GM12878 (cell line): ENCODE data around the gene PGAP3. TPM values are rescaled to one million over a fixed set of nuclear protein-coding genes. Genes with fewer than 3 reads are reported as not detected.

Experiments
- ATAC-seq: fragments of 200-7000 bp; cut with Tn5 transposase; 3 replicates; pipeline ENCODE4 v1.9.1; 2020; ENCODE audit warnings: mild to moderate bottlenecking, moderate library complexity
- BruUV-seq: library from RNA; stranded (reverse); fragments of 400-500 nt; replicated peaks from 2 replicates; lab custom pipeline; 2021; lab: Mats Ljungman, UMichigan
- CTCF ChIA-PET: fragments of 300-600 bp; sonication (Branson Sonifier 250); formaldehyde crosslinking; extraction: SDS; loops from one replicate; lab custom pipeline; 2021; ENCODE audit warnings: inconsistent platforms; lab: Yijun Ruan, JAX
- POLR2A ChIA-PET: fragments of 350-600 bp; formaldehyde crosslinking; extraction: SDS; loops from one replicate; lab custom pipeline; 2021; ENCODE audit warnings: inconsistent platforms; lab: Charles Lee
- RAD21 ChIA-PET: fragments of 300-600 bp; sonication (Branson Sonifier 250); formaldehyde crosslinking; loops from one replicate; lab custom pipeline; 2023; ENCODE audit warnings: antibody characterized with exemption; ENCODE audit not compliant: unreplicated experiment; lab: Charles Lee
- SMC1A ChIA-PET: fragments of 300-600 bp; sonication (Branson Sonifier 250); formaldehyde crosslinking; loops from one replicate; lab custom pipeline; 2023; ENCODE audit not compliant: unreplicated experiment, uncharacterized antibody; lab: Charles Lee
- DNase-seq: peaks from one replicate; pipeline ENCODE4 v3.0.0-alpha.2; 2011; ENCODE audit warnings: low read depth, low spot score
- FAIRE-seq: peaks from 3 replicates; lab custom pipeline; 2011; peaks lifted over from hg19 to GRCh38; lab: Jason Lieb, UNC
- H2AFZ ChIP-seq: 2 replicates; pipeline ENCODE4 v1.6.0; 2011; ENCODE audit warnings: low read depth, low read length, control low read depth; ENCODE audit not compliant: control insufficient read depth
- H3K27ac ChIP-seq: 2 replicates; pipeline ENCODE4 v1.5.1; 2011; ENCODE audit warnings: control low read depth; ENCODE audit not compliant: control insufficient read depth, insufficient read depth
- H3K27me3 ChIP-seq, 2 experiments: replicated peaks in 1 of 2; 2 replicates each; pipeline versions ENCODE4 v1.6.0 to v1.6.1; 2011; ENCODE audit warnings: low read length in 1 of 2; ENCODE audit not compliant: control insufficient read depth in 2 of 2, insufficient read depth in 2 of 2
- H3K36me3 ChIP-seq, 2 experiments: 2 replicates each; pipeline ENCODE4 v1.5.1; 2011; ENCODE audit warnings: low read length in 1 of 2; ENCODE audit not compliant: control insufficient read depth in 2 of 2, insufficient read depth in 2 of 2
- H3K4me1 ChIP-seq: 2 replicates; pipeline ENCODE4 v1.6.1; 2011; ENCODE audit warnings: mild to moderate bottlenecking, low read length, moderate library complexity, mixed read lengths; ENCODE audit not compliant: control insufficient read depth, insufficient read depth
- H3K4me2 ChIP-seq: 2 replicates; pipeline ENCODE4 v1.6.0; 2011; ENCODE audit warnings: control low read depth; ENCODE audit not compliant: control insufficient read depth, insufficient read depth
- H3K4me3 ChIP-seq: fragments of 200-600 bp; sonication (generic); 2 replicates; pipeline ENCODE4 v1.5.1; 2016
- H3K79me2 ChIP-seq: 2 replicates; pipeline ENCODE4 v1.6.0; 2011; ENCODE audit warnings: low read length; ENCODE audit not compliant: control insufficient read depth, insufficient read depth
- H3K9ac ChIP-seq: 2 replicates; pipeline ENCODE4 v1.8.0; 2011; ENCODE audit warnings: low read length, control low read depth, mixed read lengths; ENCODE audit not compliant: control insufficient read depth, insufficient read depth
- H3K9me3 ChIP-seq: replicated peaks from 3 replicates; pipeline ENCODE4 v1.5.1; 2011; ENCODE audit warnings: mild to moderate bottlenecking, low read length; ENCODE audit not compliant: control insufficient read depth, insufficient read depth
- H4K20me1 ChIP-seq: 2 replicates; pipeline ENCODE4 v1.6.0; 2011; ENCODE audit not compliant: control insufficient read depth, insufficient read depth
- CBX5 ChIP-seq: sonication (generic); IDR thresholded peaks from 2 replicates; pipeline ENCODE4 v1.6.1; 2016; ENCODE audit warnings: low read depth, moderate library complexity, mild to moderate bottlenecking, inconsistent platforms
- EED ChIP-seq: sonication (generic); IDR thresholded peaks from 2 replicates; pipeline ENCODE4 v1.6.1; 2016; ENCODE audit warnings: antibody characterized with exemption, low read depth
- ELK1 ChIP-seq: IDR thresholded peaks from 2 replicates; pipeline ENCODE4 v1.6.1; 2012; ENCODE audit warnings: low read depth, low read length, improper control_type of control experiment
- MTA3 ChIP-seq: IDR thresholded peaks from 2 replicates; pipeline ENCODE4 v1.6.1; 2012; ENCODE audit warnings: low read length, inconsistent platforms, borderline replicate concordance
- NR2C2 ChIP-seq: IDR thresholded peaks from 2 replicates; pipeline ENCODE4 v1.6.1; 2011; ENCODE audit warnings: borderline replicate concordance, low read depth; ENCODE audit not compliant: control insufficient read depth, insufficient read length
- SREBF2 ChIP-seq: IDR thresholded peaks from 2 replicates; pipeline ENCODE4 v1.6.1; 2012; ENCODE audit warnings: mild to moderate bottlenecking, low read length
- WGBS: methylation state at CpG from one replicate; pipeline ENCODE4 v1.1.6; 2016; ENCODE audit warnings: low lambda C conversion rate; ENCODE audit not compliant: insufficient replicate concordance, insufficient coverage; ENCODE audit errors: missing lambda C conversion rate; 5-methylcytosine and 5-hydroxymethylcytosine counted together
- in situ Hi-C: fragments of 300-500 bp; cut with MboI; formaldehyde crosslinking; loops from 9 replicates; pipeline ENCODE4 v1.14.3; 2018; ENCODE audit warnings: mixed read lengths
- intact Hi-C: fragments of 100-400 bp; cut with micrococcal nuclease; formaldehyde crosslinking; loops from one replicate; pipeline ENCODE4 v1.14.2; 2022; ENCODE audit not compliant: unreplicated experiment
- polyA plus RNA-seq, 11 experiments: library from polyadenylated mRNA; depleted of rRNA in 4 of 11; unstranded in 6 of 11; stranded (reverse) in 5 of 11; fragments of >200 nt; fragmentation: Nextera tagmentation in 4 of 11; fragmentation: Illumina TruSeq in 1 of 11; extraction: Ambion mirVana in 4 of 11; extraction: Trizol in 1 of 11; gene quantifications; 1 replicate in 1 of 11; 2 replicates in 10 of 11; pipeline versions ENCODE4 v1.2.1 to v1.2.3, GENCODE V29; 2011 to 2016; ENCODE audit warnings: inconsistent platforms in 2 of 11, missing spikeins in 2 of 11, low read depth in 1 of 11
- total RNA-seq, 4 experiments: library from RNA; depleted of rRNA in 3 of 4; stranded (reverse); fragments of >200 nt in 3 of 4; fragmentation: Illumina TruSeq in 1 of 4; extraction: Trizol in 1 of 4; gene quantifications; 2 replicates each; pipeline versions ENCODE4 v1.2.1 to v1.2.3, GENCODE V29; 2013 to 2021

PGAP3 gene
- total and polyA plus RNA-seq, 10 of the 15 experiments (the other 5 are each of a cell fraction or from before 2014, with no cell fraction given) = 0.21 to 10.0 (median 5.3) TPM

DNA sequence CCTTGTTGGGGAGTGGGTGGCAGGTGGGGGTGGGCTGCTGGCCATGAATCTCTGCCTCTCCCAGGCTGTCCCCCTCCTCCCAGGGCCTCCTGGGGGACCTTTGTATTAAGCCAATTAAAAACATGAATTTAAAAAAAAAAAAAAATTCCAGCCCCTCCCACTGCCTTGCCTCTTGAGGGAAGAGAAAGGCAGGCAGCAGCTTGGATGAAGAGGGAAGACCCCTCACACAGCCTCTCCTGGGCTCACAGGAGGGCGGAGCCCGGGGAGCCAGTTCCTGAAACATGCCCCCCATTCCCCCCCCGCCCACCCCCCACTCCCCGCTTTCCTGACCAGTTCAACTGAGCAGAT is 24.5 kb downstream of the PGAP3 start (continued):
- TF ChIP-seq ELK1 (no peak), EED (no peak), CBX5 (no peak)

GRCh38 chr17:39662551-39663339 is 25.1 kb downstream of the PGAP3 start:
- Histone ChIP-seq H3K27me3 (peaks cover 3 to 4% of the 10 kb centered on the region in 2 experiments; a peak in 3 of 4 replicates), H3K36me3 (peaks cover 12 to 21% of the 10 kb centered on the region in 2 experiments; a peak in 3 of 4 replicates), H2AFZ (no peak overlapping the region), H3K4me2 (no peak overlapping the region), H3K9ac (no peak overlapping the region), H3K4me3 (no peak overlapping the region)
- ChIA-PET RAD21 (no interaction called here), CTCF (interaction anchor here (0.8 to 1.7 kb wide), 2 partner anchors 9 to 41 kb away, joined by 3 to 4 read pairs; no protein-coding TSS in a partner anchor), SMC1A (no interaction called here)
- WGBS = 68% methylated on average over 19 of the region's 22 CpGs
- intact Hi-C loops = no loop called here
- DNase-seq = no peak
- no peak for TF ChIP-seq MTA3
- no peak for TF ChIP-seq NR2C2
- no peak for TF ChIP-seq SREBF2
- TF ChIP-seq, all 136 proteins: peak for 0
- H3K79me2 ChIP-seq = no peaks in the 10 kb centered on the region
- no peak overlapping the region for H3K27ac ChIP-seq
- BruUV-seq = no TSS peak
- FAIRE-seq (no peak), ATAC-seq (no peak)
- peaks cover 6% of the 10 kb centered on the region; the same call in 1 of the 2 replicates for H3K4me1 ChIP-seq
- in situ Hi-C loops = no loop called here
- no peaks in the 10 kb centered on the region; the same call in 1 of the 2 replicates for H4K20me1 ChIP-seq
- POLR2A ChIA-PET = no interaction called here
- H3K9me3 ChIP-seq = no peaks in the 10 kb centered on the region
